Activated CD4-positive, alpha-beta T cell treated with anti-CD3 and anti-CD28 coated beads, Interleukin-2, amount 10 ng/mL, durations not matched to agents 7 days and 5 days (primary cell): ENCODE measurements around the gene ATP5MC2. TPM values are rescaled to one million over a fixed set of nuclear protein-coding genes. Genes with fewer than 3 reads are reported as not detected.
A peak's percentile ranks its signal among the peaks of the same experiment; 100 is the strongest.

Source experiments
- CTCF ChIA-PET: fragments of 350-600 bp; sonication (Branson Sonifier 250); formaldehyde crosslinking; loops from one replicate; lab custom pipeline; 2021; ENCODE audit warnings: antibody characterized with exemption; lab: Charles Lee
- POLR2A ChIA-PET: fragments of 350-600 bp; sonication (Branson Sonifier 250); formaldehyde crosslinking; loops from one replicate; lab custom pipeline; 2021; ENCODE audit warnings: antibody characterized with exemption; lab: Charles Lee
- DNase-seq: peaks from one replicate; pipeline ENCODE4 v3.0.0-alpha.2; 2020
- H3K27ac Mint-ChIP-seq: one replicate; pipeline ENCODE4 v1.8.0; 2021; ENCODE audit warnings: mild to moderate bottlenecking, moderate library complexity, mixed read lengths
- H3K27me3 Mint-ChIP-seq: one replicate; pipeline ENCODE4 v1.8.0; 2021; ENCODE audit warnings: mixed read lengths
- H3K36me3 Mint-ChIP-seq: one replicate; pipeline ENCODE4 v1.8.0; 2021; ENCODE audit warnings: low read depth, mixed read lengths
- H3K4me1 Mint-ChIP-seq: one replicate; pipeline ENCODE4 v1.8.0; 2021; ENCODE audit warnings: mixed read lengths
- H3K4me3 Mint-ChIP-seq: one replicate; pipeline ENCODE4 v1.8.0; 2021; ENCODE audit warnings: mild to moderate bottlenecking, moderate library complexity, mixed read lengths
- H3K9me3 Mint-ChIP-seq: one replicate; pipeline ENCODE4 v1.8.0; 2021; ENCODE audit warnings: mixed read lengths
- total RNA-seq, 2 experiments: library from RNA; stranded (reverse); gene quantifications; one replicate each; pipeline ENCODE4 v1.2.3, GENCODE V29; 2021

The ATP5MC2 gene
- total RNA-seq, 2 experiments from 2014 or later, result 298 to 356 TPM

GRCh38 chr12:53618275-53618674 is 57.6 kb downstream of the ATP5MC2 start:
- POLR2A ChIA-PET, result no interaction called here
- H3K9me3 Mint-ChIP-seq, result no peaks in the 10 kb centered on the region
- H3K36me3 Mint-ChIP-seq, result peaks cover 23% of the 10 kb centered on the region
- peaks cover 40% of the 10 kb centered on the region for H3K4me1 Mint-ChIP-seq
- DNase-seq, result no peak
- H3K27ac Mint-ChIP-seq, result peak overlapping the region; percentile 76
- CTCF ChIA-PET, result interaction anchor here (0.7 kb wide), 1 partner anchor 357 kb away, joined by 5 read pairs; no protein-coding TSS in a partner anchor
- H3K27me3 Mint-ChIP-seq, result no peaks in the 10 kb centered on the region
- H3K4me3 Mint-ChIP-seq, result peak overlapping the region; percentile 75

GRCh38 chr12:53617700-53618099 is 58.2 kb downstream of the ATP5MC2 start:
- DNase-seq, result no peak
- CTCF ChIA-PET, result interaction anchor here (0.7 kb wide), 1 partner anchor 357 kb away, joined by 5 read pairs; no protein-coding TSS in a partner anchor
- no peaks in the 10 kb centered on the region for H3K9me3 Mint-ChIP-seq
- peaks cover 23% of the 10 kb centered on the region for H3K36me3 Mint-ChIP-seq
- no peaks in the 10 kb centered on the region for H3K27me3 Mint-ChIP-seq
- peak overlapping the region; percentile 76 for H3K27ac Mint-ChIP-seq
- POLR2A ChIA-PET, result no interaction called here
- peak overlapping the region; percentile 75 for H3K4me3 Mint-ChIP-seq
- H3K4me1 Mint-ChIP-seq, result peaks cover 36% of the 10 kb centered on the region

- Mint-ChIP-seq H3K27ac (no peak overlapping the region), H3K4me3 (no peak overlapping the region), H3K4me1 (peaks cover 36% of the 10 kb centered on the region), H3K36me3 (peaks cover 23% of the 10 kb centered on the region), H3K9me3 (no peaks in the 10 kb centered on the region), H3K27me3 (no peaks in the 10 kb centered on the region)
- DNase-seq, result no peak
- CTCF ChIA-PET, result interaction anchor here (0.6 to 2.3 kb wide), 3 partner anchors 9 to 416 kb away, joined by 3 to 5 read pairs (median 3); partner anchors contain the start of genes ATF7 and HOXC5
- POLR2A ChIA-PET, result no interaction called here
Observed at GRCh38 chr12:53616950-53617349, 58.9 kb downstream of the ATP5MC2 start.

Other genes with a start within 250 kb of the ATP5MC2 start
- gene PRR13, start 234.3 kb downstream of the ATP5MC2 start, total RNA-seq, result 100 to 1,000 TPM; 223 to 229 TPM
- gene PCBP2, start 224.0 kb downstream of the ATP5MC2 start, total RNA-seq, result 100 to 1,000 TPM; 882 to 943 TPM
- gene MAP3K12, start 176.6 kb downstream of the ATP5MC2 start, total RNA-seq, result 10 to 100 TPM; 26.0 to 26.1 TPM
- 10 to 100 TPM; 32.6 to 35.9 TPM for gene TARBP2, start 174.8 kb downstream of the ATP5MC2 start, total RNA-seq
- gene NPFF, start 168.6 kb downstream of the ATP5MC2 start, total RNA-seq, result not detected
- gene ATF7, start 49.7 kb downstream of the ATP5MC2 start, total RNA-seq, result 10 to 100 TPM; 28.6 to 43.0 TPM
- 10 to 100 TPM; 54.6 to 56.8 TPM for gene CALCOCO1, start 51.4 kb upstream of the ATP5MC2 start, total RNA-seq
- not detected for gene CISTR, start 75.9 kb upstream of the ATP5MC2 start, total RNA-seq